ENCODE results near the gene DGKB. TPM values are rescaled to one million over a fixed set of nuclear protein-coding genes. Genes with fewer than 3 reads are reported as not detected.

Gene DGKB
- total RNA-seq, 1 experiment from 2014 or later, result 0.48 TPM

GRCh38 chr7:14800664-14801063 is 101.9 kb downstream of the DGKB start:
- Histone ChIP-seq H4K20me1 (ENCODE audit: insufficient read depth) (no peaks in the 10 kb centered on the region), H3K9me3 (ENCODE audit: insufficient read depth, low read depth) (no peaks in the 10 kb centered on the region), H3K4me2 (no peak overlapping the region), H3K79me2 (ENCODE audit: low read depth) (no peaks in the 10 kb centered on the region), H2AFZ (no peak overlapping the region), H3K36me3 (ENCODE audit: low read depth) (no peaks in the 10 kb centered on the region), H3K9me2 (ENCODE audit: insufficient read depth) (no peaks in the 10 kb centered on the region), H3K4me1 (replicated peaks; ENCODE audit: insufficient read depth) (no peaks in the 10 kb centered on the region), H3F3A (ENCODE audit: insufficient read depth, low read depth) (no peaks in the 10 kb centered on the region), H3K27me3 (ENCODE audit: insufficient read depth, low read depth) (no peaks in the 10 kb centered on the region), H3K4me3 (no peak overlapping the region), H3K27ac (no peak overlapping the region)
- ChIA-PET POLR2A (ENCODE audit: unreplicated experiment) (no interaction called here), CTCF (no interaction called here)
- DNase-seq, result no peak
- intact Hi-C loops (cut with micrococcal nuclease; ENCODE audit: unreplicated experiment), result no loop called here
- no TSS peak for BruUV-seq (replicated peaks)
- TF ChIP-seq, protein P1, sequence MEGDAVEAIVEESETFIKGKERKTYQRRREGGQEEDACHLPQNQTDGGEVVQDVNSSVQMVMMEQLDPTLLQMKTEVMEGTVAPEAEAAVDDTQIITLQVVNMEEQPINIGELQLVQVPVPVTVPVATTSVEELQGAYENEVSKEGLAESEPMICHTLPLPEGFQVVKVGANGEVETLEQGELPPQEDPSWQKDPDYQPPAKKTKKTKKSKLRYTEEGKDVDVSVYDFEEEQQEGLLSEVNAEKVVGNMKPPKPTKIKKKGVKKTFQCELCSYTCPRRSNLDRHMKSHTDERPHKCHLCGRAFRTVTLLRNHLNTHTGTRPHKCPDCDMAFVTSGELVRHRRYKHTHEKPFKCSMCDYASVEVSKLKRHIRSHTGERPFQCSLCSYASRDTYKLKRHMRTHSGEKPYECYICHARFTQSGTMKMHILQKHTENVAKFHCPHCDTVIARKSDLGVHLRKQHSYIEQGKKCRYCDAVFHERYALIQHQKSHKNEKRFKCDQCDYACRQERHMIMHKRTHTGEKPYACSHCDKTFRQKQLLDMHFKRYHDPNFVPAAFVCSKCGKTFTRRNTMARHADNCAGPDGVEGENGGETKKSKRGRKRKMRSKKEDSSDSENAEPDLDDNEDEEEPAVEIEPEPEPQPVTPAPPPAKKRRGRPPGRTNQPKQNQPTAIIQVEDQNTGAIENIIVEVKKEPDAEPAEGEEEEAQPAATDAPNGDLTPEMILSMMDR (conservative IDR thresholded peaks at IDR 0.05), result no peak
- TF ChIP-seq EZH2 (IDR thresholded peaks at IDR 0.05; ENCODE audit: low read depth), result no peak

DNA sequence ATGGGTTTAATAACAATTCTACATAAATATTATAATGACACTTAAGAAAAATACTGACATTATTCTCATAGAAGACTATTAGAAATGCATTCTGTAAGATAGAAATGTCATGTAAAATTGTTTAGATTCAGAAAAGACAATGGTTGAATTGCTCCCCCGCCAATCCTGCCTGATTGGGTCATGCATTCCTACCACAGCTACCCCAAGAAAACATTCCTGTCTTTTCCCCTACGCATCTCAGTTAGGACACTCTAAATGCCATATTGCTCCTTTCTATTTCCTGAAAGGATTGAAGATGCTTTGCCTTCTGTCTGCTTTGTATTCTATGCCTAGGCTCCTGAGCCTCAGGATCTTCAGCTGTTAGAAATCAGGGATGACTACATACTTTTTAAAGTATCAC is 109.4 kb downstream of the DGKB start:
- BruUV-seq (replicated peaks), result no TSS peak
- intact Hi-C loops (cut with micrococcal nuclease; ENCODE audit: unreplicated experiment), result no loop called here
- no peaks in the 10 kb centered on the region for H3K4me1 ChIP-seq (replicated peaks; ENCODE audit: insufficient read depth)
- H3K27ac ChIP-seq, result no peak overlapping the region
- ChIA-PET CTCF (no interaction called here), POLR2A (ENCODE audit: unreplicated experiment) (no interaction called here)
- no peaks in the 10 kb centered on the region for H3K9me3 ChIP-seq (ENCODE audit: insufficient read depth, low read depth)
- DNase-seq, result no peak
- no peaks in the 10 kb centered on the region for H3F3A ChIP-seq (ENCODE audit: insufficient read depth, low read depth)
- H4K20me1 ChIP-seq (ENCODE audit: insufficient read depth), result no peaks in the 10 kb centered on the region
- no peak overlapping the region for H3K4me2 ChIP-seq
- H3K9me2 ChIP-seq (ENCODE audit: insufficient read depth), result no peaks in the 10 kb centered on the region; the same call in 1 of the 2 replicates
- H3K4me3 ChIP-seq, result no peak overlapping the region
- H2AFZ ChIP-seq, result no peak overlapping the region
- no peaks in the 10 kb centered on the region for H3K36me3 ChIP-seq (ENCODE audit: low read depth)
- no peaks in the 10 kb centered on the region for H3K27me3 ChIP-seq (ENCODE audit: insufficient read depth, low read depth)
- TF ChIP-seq, protein P1 (conservative IDR thresholded peaks at IDR 0.05), result no peak
- no peak for TF ChIP-seq EZH2 (IDR thresholded peaks at IDR 0.05; ENCODE audit: low read depth)
- H3K79me2 ChIP-seq (ENCODE audit: low read depth), result no peaks in the 10 kb centered on the region

GRCh38 chr7:14787551-14787950 is 115.0 kb downstream of the DGKB start:
- Histone ChIP-seq H3K79me2 (ENCODE audit: low read depth) (no peaks in the 10 kb centered on the region), H3K4me2 (no peak overlapping the region), H3K9me3 (ENCODE audit: insufficient read depth, low read depth) (no peaks in the 10 kb centered on the region), H2AFZ (no peak overlapping the region), H3K9me2 (ENCODE audit: insufficient read depth) (no peaks in the 10 kb centered on the region; the same call in 1 of the 2 replicates), H3K4me3 (no peak overlapping the region), H3K27ac (no peak overlapping the region), H3K27me3 (ENCODE audit: insufficient read depth, low read depth) (no peaks in the 10 kb centered on the region), H3F3A (ENCODE audit: insufficient read depth, low read depth) (no peaks in the 10 kb centered on the region), H3K36me3 (ENCODE audit: low read depth) (no peaks in the 10 kb centered on the region), H4K20me1 (ENCODE audit: insufficient read depth) (no peaks in the 10 kb centered on the region), H3K4me1 (replicated peaks; ENCODE audit: insufficient read depth) (no peaks in the 10 kb centered on the region)
- ChIA-PET POLR2A (ENCODE audit: unreplicated experiment) (no interaction called here), CTCF (no interaction called here)
- intact Hi-C loops (cut with micrococcal nuclease; ENCODE audit: unreplicated experiment), result no loop called here
- no TSS peak for BruUV-seq (replicated peaks)
- TF ChIP-seq, protein P1 (conservative IDR thresholded peaks at IDR 0.05), result no peak
- TF ChIP-seq EZH2 (IDR thresholded peaks at IDR 0.05; ENCODE audit: low read depth), result no peak
- DNase-seq, result no peak

Measured in PC-9 (cell line).